GM21619 (cell line): ENCODE measurements around the gene FER1L5.

Experiments used
- ATAC-seq: cut with Tn5 transposase; IDR thresholded peaks from one replicate; pipeline ENCODE4 v1.9.1; 2021; ENCODE audit not compliant: unreplicated experiment

Gene FER1L5

DNA sequence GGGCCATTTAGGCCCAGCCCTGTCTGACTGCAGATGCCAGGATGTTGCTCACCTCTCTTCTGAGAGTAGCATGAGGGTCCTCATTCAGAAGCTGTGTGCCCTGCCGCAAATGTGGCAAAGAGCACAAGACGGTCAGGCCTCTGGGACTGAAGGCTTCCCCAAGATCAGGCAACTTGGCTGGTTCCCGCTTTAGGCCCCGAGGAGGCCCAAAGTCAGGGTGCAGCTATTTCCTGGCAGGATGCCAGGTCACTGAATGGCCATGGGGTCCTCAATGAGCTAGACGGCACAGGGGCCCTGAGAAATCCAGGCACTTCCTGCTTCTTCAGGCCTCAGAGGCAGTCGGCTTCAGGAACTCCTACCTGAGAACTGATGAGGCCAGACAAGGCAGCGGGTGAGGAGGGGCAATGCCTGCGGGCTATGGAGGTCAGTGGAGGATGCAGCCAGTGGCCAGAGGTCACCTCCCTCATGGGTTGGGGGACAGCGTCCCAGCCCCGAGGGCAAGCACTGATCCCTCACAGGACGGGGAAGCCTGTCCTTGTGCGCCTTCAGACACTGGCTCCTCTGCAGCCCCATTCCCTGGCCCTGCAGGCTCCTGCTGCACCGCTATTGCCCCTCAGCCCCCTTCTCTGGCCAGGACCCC, 52.4 kb downstream of the FER1L5 start:
- no peak for ATAC-seq

GRCh38 chr2:96695602-96696001, 53.0 kb downstream of the FER1L5 start:
- no peak for ATAC-seq

GRCh38 chr2:96697476-96697875, 54.9 kb downstream of the FER1L5 start:
- ATAC-seq: no peak

GRCh38 chr2:96698221-96698861, 55.8 kb downstream of the FER1L5 start:
- ATAC-seq: no peak

DNA sequence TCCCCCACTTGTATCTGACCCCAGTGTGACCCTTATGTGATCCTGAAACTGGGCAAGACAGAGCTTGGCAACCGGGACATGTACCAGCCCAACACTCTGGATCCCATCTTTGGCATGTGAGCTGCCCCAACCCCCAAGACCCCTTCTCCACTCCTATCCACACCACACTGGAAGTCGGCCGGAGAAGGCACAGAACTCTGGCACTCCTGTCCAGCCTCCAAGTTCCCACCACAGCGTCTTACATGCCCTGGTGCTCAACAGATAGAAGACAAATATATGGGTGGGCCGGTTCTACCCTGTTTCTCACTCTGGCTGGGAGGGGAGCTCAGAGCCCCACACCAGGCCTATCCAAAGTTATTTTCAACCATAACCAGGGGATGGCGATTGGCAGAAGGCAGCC, 56.5 kb downstream of the FER1L5 start:
- no peak for ATAC-seq

GRCh38 chr2:96699621-96700020, 57.1 kb downstream of the FER1L5 start:
- ATAC-seq: no peak

- no peak for ATAC-seq
Measured at GRCh38 chr2:96700086-96700485, 57.5 kb downstream of the FER1L5 start.

DNA sequence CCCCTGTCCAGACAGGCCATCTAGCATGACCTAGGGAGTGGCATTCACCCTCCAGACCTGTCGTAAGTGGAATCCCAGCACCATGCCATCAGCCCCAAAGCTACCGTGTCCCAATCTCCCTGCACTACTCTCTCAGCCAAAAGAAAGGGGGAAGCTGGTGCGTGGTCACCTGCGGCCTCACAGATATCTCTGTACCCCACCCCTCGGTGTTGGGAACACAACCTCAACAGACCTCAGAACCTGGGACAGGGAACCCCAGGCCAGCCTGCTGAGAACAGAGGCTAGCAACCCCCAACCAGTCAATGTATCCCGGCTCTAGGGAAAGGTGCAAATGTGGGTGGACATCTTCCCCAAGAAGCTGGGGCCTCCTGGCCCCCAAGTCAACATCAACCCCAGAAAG, 59.1 kb downstream of the FER1L5 start:
- ATAC-seq: no peak

- ATAC-seq: no peak
Measured at GRCh38 chr2:96702098-96702785, 59.7 kb downstream of the FER1L5 start.

DNA sequence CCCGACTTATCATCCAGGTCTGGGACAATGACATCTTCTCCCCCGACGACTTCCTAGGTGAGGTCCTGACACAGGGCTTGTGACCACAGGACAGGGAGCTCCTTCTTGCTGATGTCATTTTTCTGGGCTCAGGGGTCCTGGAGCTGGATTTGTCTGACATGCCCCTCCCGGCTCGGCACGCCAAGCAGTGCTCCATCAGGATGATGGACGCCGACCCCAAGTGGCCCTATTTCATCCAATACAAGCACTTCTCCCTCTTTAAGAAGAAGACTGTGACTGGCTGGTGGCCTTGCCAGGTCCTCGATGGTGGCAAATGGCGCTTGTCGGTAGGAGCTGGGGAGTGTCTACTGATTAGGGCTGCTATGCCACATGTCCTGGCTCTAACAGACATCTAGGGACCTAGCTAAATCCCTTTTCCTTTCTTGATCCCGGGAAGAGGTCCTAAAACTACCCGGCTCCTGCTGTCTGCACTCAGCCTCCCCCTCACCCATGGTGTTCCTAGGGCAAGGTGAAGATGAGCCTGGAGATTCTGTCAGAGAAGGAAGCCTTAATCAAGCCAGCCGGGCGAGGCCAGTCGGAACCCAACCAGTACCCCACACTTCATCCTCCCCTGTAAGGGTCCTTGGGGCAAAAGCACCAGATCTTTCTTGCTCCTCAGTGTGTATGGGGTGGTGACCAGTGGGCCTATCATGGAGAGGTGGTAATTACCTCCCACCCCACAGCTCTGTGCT, 60.6 kb downstream of the FER1L5 start:
- ATAC-seq: no peak

DNA sequence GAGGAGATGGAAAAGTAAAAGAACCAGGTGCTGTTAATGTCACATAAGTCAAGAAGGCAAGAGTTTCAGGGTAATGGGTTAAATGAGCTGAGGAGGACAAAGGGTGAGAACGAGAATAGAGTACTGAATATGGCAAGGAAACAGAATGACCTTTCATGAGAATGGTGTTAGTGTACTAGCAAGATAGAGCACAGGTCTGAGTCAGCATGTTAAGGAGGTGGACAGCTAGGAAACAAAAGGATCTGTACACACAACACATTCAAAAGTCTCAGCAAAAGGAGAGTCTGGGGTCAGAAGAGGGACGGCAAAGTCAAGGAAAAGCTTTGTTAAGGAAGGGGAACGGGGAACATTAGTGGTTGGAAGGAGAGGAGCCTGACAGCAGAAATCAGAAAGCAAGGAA, 68.4 kb downstream of the FER1L5 start:
- no peak for ATAC-seq

GRCh38 chr2:96715658-96716057, 73.1 kb downstream of the FER1L5 start:
- ATAC-seq: no peak

DNA sequence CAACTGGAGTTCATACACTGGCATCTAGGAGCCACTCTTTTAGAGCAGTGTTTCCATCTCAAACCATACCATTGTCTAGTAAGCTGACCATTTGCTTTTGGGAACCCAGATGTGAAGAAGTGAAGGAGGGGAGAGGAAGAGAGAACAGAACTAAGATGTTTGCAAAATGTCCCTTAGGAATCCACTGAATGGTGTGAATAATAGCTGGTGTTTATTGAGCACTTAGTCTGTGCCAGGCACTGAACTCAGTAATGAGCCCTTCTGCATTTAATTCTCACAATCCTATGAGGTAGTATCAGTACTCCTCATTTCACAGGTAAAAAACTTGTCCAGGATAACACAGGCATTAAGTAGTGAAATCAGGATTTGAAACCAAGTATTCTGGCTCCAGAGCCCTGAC, 73.8 kb downstream of the FER1L5 start:
- no peak for ATAC-seq

DNA sequence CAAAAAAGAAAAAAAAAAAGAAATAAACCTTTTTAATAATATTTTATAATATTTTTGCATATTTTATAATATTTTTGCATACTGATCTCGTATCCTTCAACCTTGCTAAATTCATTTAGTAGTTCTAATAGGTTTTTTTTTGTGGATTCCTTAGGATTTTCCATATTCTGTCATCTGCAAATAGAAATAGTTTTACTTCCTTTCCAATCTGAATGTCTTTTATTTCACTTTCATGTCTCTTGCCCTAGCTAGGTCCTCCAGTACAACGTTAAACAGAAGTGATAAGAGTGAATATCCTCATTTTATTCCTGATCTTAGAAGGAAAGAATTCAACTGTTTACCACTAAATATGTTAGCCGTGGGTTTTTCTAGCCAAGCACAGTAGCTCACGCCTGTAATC, 83.6 kb downstream of the FER1L5 start:
- no peak for ATAC-seq

- no peak for ATAC-seq
Measured at GRCh38 chr2:96727431-96727830, 84.9 kb downstream of the FER1L5 start.

DNA sequence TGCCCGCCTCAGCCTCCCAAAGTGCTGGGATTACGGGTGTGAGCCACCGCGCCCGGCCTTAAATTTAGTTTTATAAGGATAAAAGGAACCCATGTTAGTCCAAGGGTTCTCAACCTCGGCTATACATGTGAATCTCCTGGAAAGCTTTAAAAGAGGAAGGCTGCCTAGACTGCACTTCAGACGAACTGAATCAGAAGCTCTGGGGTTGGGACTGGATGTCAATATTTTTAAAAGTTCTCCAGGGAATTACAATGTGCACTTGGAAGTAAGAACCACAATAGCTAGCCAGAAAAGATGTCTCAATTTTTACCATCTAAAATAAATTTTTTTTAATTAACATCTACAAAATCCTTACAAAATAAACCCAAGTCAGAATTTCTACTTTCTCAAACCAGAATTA, 87.2 kb downstream of the FER1L5 start:
- ATAC-seq: no peak

GRCh38 chr2:96730212-96730611, 87.6 kb downstream of the FER1L5 start:
- ATAC-seq: no peak

- ATAC-seq: no peak
Measured at GRCh38 chr2:96733931-96734330, 91.4 kb downstream of the FER1L5 start.

DNA sequence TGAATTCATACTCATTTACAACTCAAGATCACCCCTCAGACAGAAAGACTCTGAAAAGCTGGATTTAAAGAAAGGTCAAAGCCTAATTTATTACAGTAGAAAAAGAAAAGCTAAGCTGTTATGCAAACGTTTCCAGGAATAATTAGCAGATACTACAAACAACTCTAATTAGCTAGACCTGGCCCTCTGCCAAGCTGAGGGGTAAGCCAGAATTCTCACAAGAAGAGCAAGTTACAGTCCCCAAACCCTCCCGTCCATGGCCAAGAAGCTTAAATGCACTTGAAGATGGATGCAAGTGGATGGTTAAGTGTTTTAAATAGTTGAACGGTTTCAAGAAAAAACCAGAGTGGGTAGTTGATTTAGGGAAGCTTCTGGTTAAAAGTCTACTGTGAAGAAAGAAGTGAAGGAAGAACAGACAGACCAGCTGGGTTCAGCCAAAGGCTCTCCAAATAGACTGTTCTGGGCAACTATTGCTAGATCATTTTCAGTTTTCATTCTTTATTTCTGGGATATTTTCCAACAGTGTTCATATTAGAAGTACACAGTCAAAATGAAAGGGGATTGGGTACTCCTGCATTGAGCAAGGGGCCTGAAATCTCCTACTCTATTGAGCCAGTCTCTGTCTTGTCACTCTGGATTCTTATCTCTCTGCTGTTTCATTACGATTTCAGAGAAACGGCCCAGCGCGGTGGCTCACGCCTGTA, 92.5 kb downstream of the FER1L5 start:
- ATAC-seq: no peak

DNA sequence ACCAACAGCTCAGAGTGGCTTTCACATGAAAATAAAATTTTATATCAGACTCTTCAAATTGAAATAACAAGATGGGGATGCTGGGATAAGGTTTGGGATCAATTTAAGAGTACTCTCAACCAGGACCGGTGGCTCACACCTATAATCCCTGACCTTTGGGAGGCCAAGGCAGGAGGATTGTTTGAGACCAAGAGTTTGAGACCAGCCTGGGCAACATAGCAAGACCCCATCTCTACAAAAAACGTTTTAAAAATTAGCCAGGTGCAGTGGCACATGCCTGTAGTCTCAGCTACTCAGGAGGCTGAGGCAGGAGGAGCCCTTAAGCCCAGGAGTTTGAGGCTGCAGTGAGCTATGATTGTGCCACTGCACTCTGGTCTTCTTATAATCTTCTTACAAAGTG, 94.7 kb downstream of the FER1L5 start:
- no peak for ATAC-seq

DNA sequence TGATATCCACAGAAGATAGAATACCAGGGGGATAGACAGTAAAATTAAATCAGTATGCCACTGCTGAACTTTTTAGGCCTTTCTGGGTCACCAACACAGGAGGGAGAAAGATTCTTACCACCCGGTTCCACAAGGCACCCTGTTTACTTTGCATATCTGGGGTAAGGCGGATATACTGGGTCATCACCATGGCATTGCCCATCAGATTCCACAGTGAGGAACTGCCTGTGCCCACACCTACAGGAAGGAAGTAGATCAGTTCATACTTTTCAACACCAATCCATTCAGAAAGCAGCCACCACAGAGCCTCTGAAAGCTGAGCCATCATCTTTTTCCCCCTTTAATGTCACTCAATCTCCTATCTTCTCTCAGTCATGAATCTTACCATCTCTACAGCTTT, 95.3 kb downstream of the FER1L5 start:
- no peak for ATAC-seq
